ENCODE results near the gene ARHGAP24. TPM values are rescaled to one million over a fixed set of nuclear protein-coding genes. Genes with fewer than 3 reads are reported as not detected.

ARHGAP24 gene
- total and polyA plus RNA-seq, 2 of the 13 experiments (the other 11 are each of a cell fraction or from before 2014, with no cell fraction given), result 0.07 to 0.55 TPM

GRCh38 chr4:86034616-86035015 is 559.7 kb downstream of the ARHGAP24 start:
- BruUV-seq (replicated peaks), result no TSS peak
- no peaks in the 10 kb centered on the region for H3K79me2 ChIP-seq (ENCODE audit: insufficient read depth, low read length)
- intact Hi-C loops (cut with micrococcal nuclease; ENCODE audit: unreplicated experiment) (no loop called here), in situ Hi-C loops (cut with HindIII; ENCODE audit: extremely low pct_ligation_motif_present, low pct_unique_long_range_greater_than_20kb) (no loop called here)
- H3K27ac ChIP-seq (ENCODE audit: extremely low read length, insufficient read depth, low read length), result no peak overlapping the region
- no peaks in the 10 kb centered on the region for H3K4me1 ChIP-seq (ENCODE audit: insufficient read depth, low read length)
- TF ChIP-seq ZMYM2 (CRISPR knock-in tag; IDR thresholded peaks at IDR 0.05), result no peak
- TF ChIP-seq FOXK2 (IDR thresholded peaks at IDR 0.05), result no peak
- TF ChIP-seq PITX1 (CRISPR knock-in tag; IDR thresholded peaks at IDR 0.05), result no peak
- TF ChIP-seq, protein P1, sequence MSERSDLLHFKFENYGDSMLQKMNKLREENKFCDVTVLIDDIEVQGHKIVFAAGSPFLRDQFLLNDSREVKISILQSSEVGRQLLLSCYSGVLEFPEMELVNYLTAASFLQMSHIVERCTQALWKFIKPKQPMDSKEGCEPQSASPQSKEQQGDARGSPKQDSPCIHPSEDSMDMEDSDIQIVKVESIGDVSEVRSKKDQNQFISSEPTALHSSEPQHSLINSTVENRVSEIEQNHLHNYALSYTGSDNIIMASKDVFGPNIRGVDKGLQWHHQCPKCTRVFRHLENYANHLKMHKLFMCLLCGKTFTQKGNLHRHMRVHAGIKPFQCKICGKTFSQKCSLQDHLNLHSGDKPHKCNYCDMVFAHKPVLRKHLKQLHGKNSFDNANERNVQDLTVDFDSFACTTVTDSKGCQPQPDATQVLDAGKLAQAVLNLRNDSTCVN (CRISPR knock-in tag; IDR thresholded peaks at IDR 0.05; ENCODE audit: borderline replicate concordance), result no peak
- TF ChIP-seq ZUFSP (CRISPR knock-in tag; IDR thresholded peaks at IDR 0.05; ENCODE audit: borderline replicate concordance), result no peak
- no peak for TF ChIP-seq SRY (CRISPR knock-in tag; IDR thresholded peaks at IDR 0.05)
- no peak for TF ChIP-seq ZNF282 (IDR thresholded peaks at IDR 0.05; ENCODE audit: partially characterized antibody)
- TF ChIP-seq GTF3A (CRISPR knock-in tag; conservative IDR thresholded peaks at IDR 0.05), result no peak
- no peak for TF ChIP-seq ZSCAN30 (CRISPR knock-in tag; IDR thresholded peaks at IDR 0.05)
- no peak for TF ChIP-seq ZNF331 (CRISPR knock-in tag; IDR thresholded peaks at IDR 0.05)
- TF ChIP-seq PBX3 (CRISPR knock-in tag; IDR thresholded peaks at IDR 0.05; ENCODE audit: borderline replicate concordance), result no peak
- H4K20me1 ChIP-seq (ENCODE audit: insufficient read depth, low read length), result no peaks in the 10 kb centered on the region
- H3K9ac ChIP-seq (ENCODE audit: insufficient read depth, low read depth, low read length), result no peak overlapping the region
- no peaks in the 10 kb centered on the region for H3K36me3 ChIP-seq (replicated peaks in 1 of 2; ENCODE audit: control insufficient read depth in 1 of 2, insufficient read depth in 2 of 2, low read length in 2 of 2)
- no peak overlapping the region for H3K4me3 ChIP-seq (replicated peaks in 1 of 3; ENCODE audit: insufficient read depth in 1 of 3, low read depth in 2 of 3, low read length in 3 of 3)
- H2AFZ ChIP-seq (ENCODE audit: low read length), result no peak overlapping the region
- H3K27me3 ChIP-seq (ENCODE audit: control insufficient read depth in 1 of 2, insufficient read depth in 2 of 2, low read length in 2 of 2), result no peaks in the 10 kb centered on the region
- ChIA-PET CTCF (ENCODE audit: low intra/inter-chr PET ratio, low total read pairs) (no interaction called here), POLR2A (no interaction called here)
- H3K4me2 ChIP-seq (ENCODE audit: low read depth, low read length), result no peak overlapping the region
- WGBS (ENCODE audit: low lambda C conversion rate), result 24% methylated on average over 2 of the region's 2 CpGs
- FAIRE-seq, result no peak
- ATAC-seq, result no peak
- DNase-seq (ENCODE audit: low spot score), result no peak
- no peaks in the 10 kb centered on the region for H3K9me3 ChIP-seq (ENCODE audit: low read length)

Measured in HepG2 (cell line).